HG03442 (cell line): ENCODE results near the gene FAM3D.
"Not testable (repeated sequence)": the region's sequence is repeated elsewhere in the genome, so short reads cannot be mapped to it uniquely, and the experiment has no call there.

ENCODE experiments used
- ATAC-seq: cut with Tn5 transposase; IDR thresholded peaks from one replicate; pipeline ENCODE4 v1.9.1; 2021; ENCODE audit warnings: mild to moderate bottlenecking, moderate library complexity; ENCODE audit not compliant: unreplicated experiment

FAM3D gene

GRCh38 chr3:58666683-58667082, at the start of gene FAM3D:
FAM3D (minus strand) TSS chr3:58666774; CDS start chr3:58655563, 11,211 bp downstream.
- ATAC-seq = no peak

GRCh38 chr3:58713715-58714401, 47.3 kb upstream of the FAM3D start:
- ATAC-seq = no peak

DNA sequence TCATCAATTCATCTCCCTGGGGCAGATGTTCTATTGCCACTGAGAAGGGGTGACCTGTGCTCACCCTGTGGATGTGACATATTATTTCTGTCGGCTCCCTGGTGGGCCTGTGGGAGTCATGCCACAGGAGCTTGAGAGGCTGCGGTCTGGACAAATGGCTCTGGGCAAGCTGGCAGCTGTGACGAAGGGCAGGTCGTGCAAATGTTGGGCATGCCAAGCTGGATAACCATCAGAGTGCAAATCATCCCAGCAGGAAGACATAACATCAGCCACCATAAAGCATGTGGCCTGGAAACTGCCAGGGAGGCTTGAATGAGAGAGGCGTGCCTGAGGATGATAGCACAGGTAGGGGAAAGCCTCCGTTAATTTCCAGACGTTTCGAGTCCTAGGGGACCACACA, 45.3 kb upstream of the FAM3D start:
- ATAC-seq = no peak

- not testable (repeated sequence) for ATAC-seq
Observed at GRCh38 chr3:58708983-58709382, 42.4 kb upstream of the FAM3D start.

DNA sequence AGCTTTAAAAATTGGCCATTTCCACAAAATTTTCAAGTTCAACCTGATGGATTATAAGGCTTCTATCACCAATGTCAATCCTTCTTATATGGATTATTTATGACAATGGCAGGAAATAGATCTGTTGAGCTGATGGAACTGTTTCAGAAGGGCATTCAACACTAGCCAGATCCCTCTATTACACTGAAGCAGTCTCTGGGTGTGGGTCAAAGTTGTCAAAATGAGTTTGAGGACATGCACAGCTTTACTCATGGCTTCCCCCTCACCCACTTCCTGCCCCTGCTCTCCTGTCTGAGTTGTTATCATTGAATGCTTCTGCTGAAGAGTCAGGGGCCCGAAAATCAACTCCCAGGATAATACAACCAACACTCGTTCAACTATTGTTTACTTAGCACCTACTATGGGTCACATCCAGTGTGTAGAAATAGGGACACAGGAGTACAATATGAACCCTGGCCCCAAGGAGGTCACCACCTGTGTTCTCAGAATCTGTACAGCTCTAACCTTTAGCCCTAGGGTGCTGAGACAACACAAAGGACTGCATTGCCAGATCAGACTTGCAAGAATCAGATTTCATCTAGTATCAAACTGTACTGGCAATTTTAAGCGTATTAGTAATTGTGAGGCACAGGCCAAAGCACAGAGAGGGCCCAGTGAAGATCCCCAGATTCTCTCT, 41.7 kb upstream of the FAM3D start:
- no peak for ATAC-seq

DNA sequence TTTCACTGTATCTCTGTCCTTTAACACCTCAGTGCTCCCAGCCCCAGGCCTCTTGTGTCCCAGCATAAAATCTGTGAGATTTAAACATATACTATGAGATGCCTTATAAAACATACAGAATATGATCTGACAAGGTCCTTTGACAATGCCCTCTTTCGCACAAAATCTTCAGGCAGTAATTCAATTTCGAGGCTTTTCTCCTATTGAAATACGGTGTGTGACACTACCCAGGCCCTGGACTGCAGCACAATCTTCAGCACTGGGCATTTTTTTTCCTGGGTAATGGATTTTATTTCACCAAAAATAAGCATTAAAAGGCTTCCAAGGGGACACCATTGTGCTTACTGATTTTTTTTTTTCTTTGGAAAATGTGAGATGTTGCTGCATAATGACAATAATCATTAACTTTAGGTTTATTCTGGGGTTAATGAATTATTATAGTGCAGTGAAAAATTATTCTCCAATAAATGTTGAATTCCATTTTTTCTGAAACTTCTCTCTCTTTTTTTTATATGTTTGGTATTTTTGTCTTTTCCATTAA, 40.9 kb upstream of the FAM3D start:
- ATAC-seq = no peak

- ATAC-seq = no peak
Observed at GRCh38 chr3:58706395-58707167, 40.0 kb upstream of the FAM3D start.

- ATAC-seq = peak; percentile 77
Observed at GRCh38 chr3:58704745-58705144, 38.2 kb upstream of the FAM3D start.

DNA sequence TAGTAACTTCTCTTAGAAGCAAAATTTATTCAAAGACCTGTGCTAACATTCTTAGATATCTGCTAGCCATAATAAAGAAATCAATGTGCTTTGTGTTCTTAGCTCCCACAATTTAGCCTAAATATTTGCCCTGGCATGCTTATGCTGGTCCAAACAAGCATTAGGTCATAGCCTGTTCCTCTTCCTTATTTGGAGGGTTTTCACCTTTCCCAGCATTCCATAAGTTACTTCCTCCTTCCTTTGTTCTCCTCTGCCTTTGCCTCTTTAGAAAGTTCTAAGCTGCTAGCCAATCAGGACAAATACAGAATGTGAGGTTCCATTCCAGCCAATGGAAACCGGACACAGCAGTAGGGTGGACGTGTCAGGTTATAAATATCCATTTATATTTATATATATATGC, 37.7 kb upstream of the FAM3D start:
- ATAC-seq = not testable (repeated sequence)

- no peak for ATAC-seq
Observed at GRCh38 chr3:58698246-58698645, 31.7 kb upstream of the FAM3D start.

DNA sequence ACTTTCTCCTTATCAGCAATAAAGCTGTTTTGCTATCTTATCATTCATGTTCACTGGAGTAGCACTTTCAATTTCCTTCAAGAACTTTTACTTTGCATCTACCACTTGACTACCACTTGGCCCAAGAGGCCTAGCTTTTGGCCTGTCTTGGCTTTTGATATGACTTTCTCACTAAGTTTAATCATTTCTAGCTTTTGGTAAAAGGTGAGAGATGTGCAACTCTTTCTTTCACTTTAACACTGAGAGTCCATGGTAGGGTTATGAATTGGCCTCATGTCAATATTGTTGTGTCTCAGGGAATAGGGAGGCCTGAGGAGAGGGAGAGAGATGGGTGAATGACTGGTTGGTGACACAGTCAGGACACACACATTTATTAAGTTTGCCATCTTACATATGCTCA, 31.0 kb upstream of the FAM3D start:
- peak; percentile 63 for ATAC-seq

DNA sequence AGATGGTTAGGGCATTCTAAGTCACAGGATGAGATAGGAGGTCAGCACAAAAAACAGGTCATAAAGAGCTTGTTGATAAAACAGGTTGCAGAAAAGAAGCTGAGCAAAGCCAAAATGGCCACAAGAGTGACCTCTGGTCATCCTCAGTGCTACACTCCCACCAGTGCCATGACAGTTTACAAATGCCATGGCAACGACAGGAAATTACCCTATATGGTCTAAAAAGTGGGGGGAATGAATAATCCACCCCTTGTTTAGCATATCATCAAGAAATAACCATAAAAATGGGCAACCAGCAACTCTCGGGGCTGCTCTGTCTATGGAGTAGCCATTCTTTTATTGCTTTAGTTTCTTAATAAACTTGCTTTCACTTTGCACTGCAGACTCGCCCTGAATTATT, 30.2 kb upstream of the FAM3D start:
- not testable (repeated sequence) for ATAC-seq

GRCh38 chr3:58696093-58696492, 29.5 kb upstream of the FAM3D start:
- ATAC-seq = no peak

DNA sequence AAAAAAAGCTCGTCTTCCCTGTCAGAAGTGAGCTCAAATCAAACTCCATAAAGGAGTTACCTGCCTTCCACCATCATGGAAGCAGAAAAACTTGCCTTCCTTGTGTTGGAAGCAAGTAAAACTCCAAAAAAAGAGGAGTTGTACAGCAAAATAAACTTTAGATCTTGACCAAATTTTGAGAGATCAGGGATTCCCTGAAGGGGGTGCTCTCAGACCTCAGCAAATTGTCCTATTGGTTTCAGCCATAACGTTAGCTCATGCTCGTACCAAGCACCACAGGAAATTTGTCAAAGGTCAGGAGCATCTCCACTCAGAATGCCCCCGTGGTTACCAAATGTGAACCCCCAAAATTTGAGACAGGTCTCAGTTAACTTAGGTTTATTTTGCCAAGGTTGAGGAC, 28.7 kb upstream of the FAM3D start:
- not testable (repeated sequence) for ATAC-seq

DNA sequence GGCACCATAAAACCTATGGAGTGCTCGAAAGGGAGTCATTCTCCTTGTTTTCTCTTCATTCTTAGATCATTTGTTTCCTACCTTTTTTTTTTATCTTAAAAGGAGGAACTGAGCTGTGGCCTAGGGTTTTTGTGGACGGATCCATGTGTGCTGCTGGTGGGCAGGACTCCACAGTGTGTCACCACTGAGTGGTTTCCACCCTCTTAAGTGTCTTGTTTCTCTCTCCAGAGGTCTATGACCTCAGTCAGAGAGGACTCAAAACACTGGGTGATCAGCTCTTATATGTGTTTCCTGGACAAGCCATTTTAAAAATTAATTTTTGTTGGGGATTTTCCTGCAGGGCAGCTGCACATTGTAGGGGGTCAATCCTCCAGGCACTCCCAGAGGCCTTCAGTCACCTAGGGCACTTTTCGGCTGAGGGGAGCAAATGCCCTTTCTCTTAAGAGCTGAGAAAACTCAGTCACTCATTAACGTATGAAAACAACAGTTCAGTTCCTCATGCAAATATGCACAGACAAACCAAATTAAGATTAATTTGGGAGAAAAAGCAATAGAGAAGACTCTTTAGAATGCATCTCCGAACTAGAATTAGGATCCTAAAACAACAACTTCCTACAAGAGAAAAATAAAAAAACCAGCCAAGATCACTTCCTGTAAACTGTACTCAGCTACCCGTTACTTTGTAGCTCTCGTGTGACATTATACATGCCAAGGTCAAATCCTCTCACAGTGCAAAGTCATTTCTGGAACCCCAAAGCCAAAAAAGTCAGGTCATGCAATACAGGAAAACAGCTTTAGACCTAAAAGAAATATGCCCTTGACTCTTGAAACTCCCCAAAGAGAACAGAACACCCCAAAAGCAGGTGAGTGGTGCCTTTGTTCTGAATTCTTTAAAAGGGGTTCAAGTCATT, 27.6 kb upstream of the FAM3D start:
- peak; percentile 66 for ATAC-seq

GRCh38 chr3:58692484-58692883, 25.9 kb upstream of the FAM3D start:
- no peak for ATAC-seq

- no peak for ATAC-seq
Observed at GRCh38 chr3:58691997-58692396, 25.4 kb upstream of the FAM3D start.

- ATAC-seq = no peak
Observed at GRCh38 chr3:58690490-58690889, 23.9 kb upstream of the FAM3D start.

- ATAC-seq = no peak
Observed at GRCh38 chr3:58688574-58688973, 22.0 kb upstream of the FAM3D start.

DNA sequence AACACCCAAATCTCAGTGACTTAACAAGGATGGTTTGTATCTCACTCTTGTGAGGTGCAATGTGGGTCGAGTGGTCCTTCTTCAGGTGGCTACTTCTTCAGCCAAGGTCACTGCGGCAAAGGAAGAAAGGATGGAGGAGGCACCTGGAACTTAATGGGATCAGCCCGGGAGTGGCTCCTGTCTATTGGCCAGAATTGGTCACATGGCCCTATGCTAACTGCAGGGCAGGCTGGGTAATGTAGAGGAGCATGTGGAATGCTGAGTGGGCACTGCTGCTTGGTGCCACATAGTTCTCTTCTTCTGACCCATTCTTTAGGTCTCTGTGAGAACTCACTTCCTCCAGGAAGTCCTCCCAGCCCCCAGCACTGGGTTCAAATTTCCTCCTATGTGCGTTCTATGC, 20.3 kb upstream of the FAM3D start:
- ATAC-seq = no peak

DNA sequence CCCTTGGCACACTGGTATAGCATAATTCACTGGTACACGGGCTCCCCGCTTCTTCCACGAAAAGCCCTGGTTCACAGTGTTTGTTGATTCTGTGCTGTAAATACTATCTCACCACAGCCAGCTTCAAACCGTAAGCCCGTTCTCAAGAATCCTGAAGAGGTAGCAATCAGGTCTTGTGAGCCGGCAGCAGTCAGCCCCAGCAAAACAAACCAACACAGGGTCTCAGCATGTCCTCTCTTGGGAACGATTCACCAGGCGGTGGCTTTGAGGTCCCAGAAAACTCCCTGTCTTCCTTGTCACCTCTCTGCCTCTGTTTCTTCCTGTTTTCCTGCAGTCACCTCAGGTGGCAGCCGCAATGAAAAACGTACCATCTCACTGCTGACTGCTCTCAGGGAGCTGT, 19.1 kb upstream of the FAM3D start:
- no peak for ATAC-seq
